PFSK-1 (cell line): ENCODE results near the gene TOPAZ1.

Source experiments
- FOXP2 ChIP-seq: optimal IDR thresholded peaks from 2 replicates; pipeline ENCODE3; 2011; ENCODE audit warnings: borderline replicate concordance, control low read depth, inconsistent platforms; ENCODE audit not compliant: insufficient read depth; ENCODE audit errors: extremely low read length, extremely low read depth
- POLR2AphosphoS5 ChIP-seq: IDR thresholded peaks from 2 replicates; pipeline ENCODE4 v1.6.1; 2012; ENCODE audit warnings: low read depth, mild to moderate bottlenecking, control low read depth, low read length, moderate library complexity
- REST ChIP-seq, 2 experiments: IDR thresholded peaks; 2 replicates each; pipeline versions ENCODE4 v1.6.1 to v1.8.0; 2011 to 2012; ENCODE audit warnings: low read depth in 2 of 2, low read length in 2 of 2, control low read depth in 1 of 2, inconsistent platforms in 1 of 2, mild to moderate bottlenecking in 1 of 2, moderate library complexity in 1 of 2; ENCODE audit not compliant: insufficient read depth in 1 of 2
- SIN3A ChIP-seq: IDR thresholded peaks from 2 replicates; pipeline ENCODE4 v1.6.1; 2012; ENCODE audit warnings: mild to moderate bottlenecking, low read length, moderate library complexity, borderline replicate concordance; ENCODE audit not compliant: insufficient read depth
- TAF1 ChIP-seq: IDR thresholded peaks from 2 replicates; pipeline ENCODE4 v1.6.1; 2012; ENCODE audit warnings: low read length, control low read depth, borderline replicate concordance; ENCODE audit not compliant: insufficient read depth

GRCh38 chr3:44198284-44199269 lies 43.1 kb upstream of the TOPAZ1 start:
- TF ChIP-seq TAF1 (no peak), REST (IDR thresholded peaks at IDR 0.05; ENCODE audit: insufficient read depth in 1 of 2, low read depth in 2 of 2, low read length in 2 of 2) (no peak), POLR2AphosphoS5 (no peak), SIN3A (no peak), FOXP2 (no peak)
